Gastroesophageal sphincter (tissue), 2 donors: ENCODE measurements around the gene MS4A12.
"Not testable (repeated sequence)": the region's sequence is repeated elsewhere in the genome, so short reads cannot be mapped to it uniquely, and the experiment has no call there.

Experiments used
- POLR2A ChIP-seq, 2 donors: fragments of 450-650 bp; IDR thresholded peaks; one replicate each; pipeline ENCODE4 v1.6.1; 2017; ENCODE audit warnings: antibody characterized with exemption in 2 of 2, mild to moderate bottlenecking in 2 of 2, moderate library complexity in 1 of 2
- POLR2AphosphoS5 ChIP-seq: sonication (generic); formaldehyde crosslinking; IDR thresholded peaks from one replicate; pipeline ENCODE4 v1.6.1; 2017; ENCODE audit warnings: antibody characterized with exemption

DNA sequence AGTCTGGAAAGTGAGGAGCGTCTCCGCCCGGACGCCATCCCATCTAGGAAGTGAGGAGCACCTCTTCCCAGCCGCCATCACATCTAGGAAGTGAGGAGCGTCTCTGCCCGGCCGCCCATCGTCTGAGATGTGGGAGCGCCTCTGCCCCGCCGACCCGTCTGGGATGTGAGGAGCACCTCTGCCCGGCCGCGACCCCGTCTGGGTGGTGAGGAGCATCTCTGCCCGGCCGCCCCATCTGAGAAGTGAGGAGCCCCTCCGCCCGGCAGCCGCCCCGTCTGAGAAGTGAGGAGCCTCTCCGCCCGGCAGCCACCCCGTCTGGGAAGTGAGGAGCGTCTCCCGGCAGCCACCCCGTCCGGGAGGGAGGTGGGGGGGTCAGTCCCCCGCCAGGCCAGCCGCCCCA, 41.4 kb upstream of the MS4A12 start:
- not testable (repeated sequence) for TF ChIP-seq POLR2A (IDR thresholded peaks at IDR 0.05); POLR2AphosphoS5
